Measurements from ENCODE around the gene IL1RN.

GRCh38 chr2:113131352-113132185 lies 4.2 kb downstream of the IL1RN start:
- TF ChIP-seq, protein P1, sequence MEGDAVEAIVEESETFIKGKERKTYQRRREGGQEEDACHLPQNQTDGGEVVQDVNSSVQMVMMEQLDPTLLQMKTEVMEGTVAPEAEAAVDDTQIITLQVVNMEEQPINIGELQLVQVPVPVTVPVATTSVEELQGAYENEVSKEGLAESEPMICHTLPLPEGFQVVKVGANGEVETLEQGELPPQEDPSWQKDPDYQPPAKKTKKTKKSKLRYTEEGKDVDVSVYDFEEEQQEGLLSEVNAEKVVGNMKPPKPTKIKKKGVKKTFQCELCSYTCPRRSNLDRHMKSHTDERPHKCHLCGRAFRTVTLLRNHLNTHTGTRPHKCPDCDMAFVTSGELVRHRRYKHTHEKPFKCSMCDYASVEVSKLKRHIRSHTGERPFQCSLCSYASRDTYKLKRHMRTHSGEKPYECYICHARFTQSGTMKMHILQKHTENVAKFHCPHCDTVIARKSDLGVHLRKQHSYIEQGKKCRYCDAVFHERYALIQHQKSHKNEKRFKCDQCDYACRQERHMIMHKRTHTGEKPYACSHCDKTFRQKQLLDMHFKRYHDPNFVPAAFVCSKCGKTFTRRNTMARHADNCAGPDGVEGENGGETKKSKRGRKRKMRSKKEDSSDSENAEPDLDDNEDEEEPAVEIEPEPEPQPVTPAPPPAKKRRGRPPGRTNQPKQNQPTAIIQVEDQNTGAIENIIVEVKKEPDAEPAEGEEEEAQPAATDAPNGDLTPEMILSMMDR (IDR thresholded peaks at IDR 0.05; ENCODE audit: low read length) = no peak
- TF ChIP-seq EZH2 (optimal IDR thresholded peaks at IDR 0.05; ENCODE audit: low read depth, low read length) = no peak
